NT2/D1 (cell line): ENCODE results near the gene RNF13.

ENCODE experiments used
- SUZ12 ChIP-seq: IDR thresholded peaks from 2 replicates; pipeline ENCODE4 v1.6.1; 2011; ENCODE audit not compliant: insufficient read length, insufficient read depth; ENCODE audit errors: extremely low read depth
- YY1 ChIP-seq: IDR thresholded peaks from 2 replicates; pipeline ENCODE4 v1.6.1; 2011; ENCODE audit not compliant: insufficient read length, insufficient read depth

DNA sequence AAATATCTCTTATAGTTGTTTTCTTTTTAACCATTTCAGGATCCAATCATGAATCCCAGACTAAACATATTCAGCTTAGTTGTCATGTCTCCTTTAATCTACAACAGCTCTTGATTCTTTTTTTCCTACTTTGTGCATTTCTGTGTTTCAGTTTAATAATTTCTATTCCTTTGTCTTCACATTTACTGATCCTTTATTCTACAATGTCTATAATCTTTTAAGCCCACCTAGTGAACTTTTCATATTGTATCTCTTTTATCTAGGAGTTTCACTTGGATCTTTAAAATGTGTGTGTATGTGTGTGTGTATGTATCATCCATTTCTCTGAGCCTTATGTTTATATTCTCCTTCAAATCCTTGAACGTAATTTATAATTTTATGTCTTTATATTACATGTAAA is 70.1 kb downstream of the RNF13 start:
- TF ChIP-seq YY1 (no peak), SUZ12 (no peak)
